ENCODE measurements around the gene NT5DC4. TPM values are rescaled to one million over a fixed set of nuclear protein-coding genes. Genes with fewer than 3 reads are reported as not detected.

The NT5DC4 gene
- total RNA-seq, 1 experiment from 2014 or later = 0.22 TPM

DNA sequence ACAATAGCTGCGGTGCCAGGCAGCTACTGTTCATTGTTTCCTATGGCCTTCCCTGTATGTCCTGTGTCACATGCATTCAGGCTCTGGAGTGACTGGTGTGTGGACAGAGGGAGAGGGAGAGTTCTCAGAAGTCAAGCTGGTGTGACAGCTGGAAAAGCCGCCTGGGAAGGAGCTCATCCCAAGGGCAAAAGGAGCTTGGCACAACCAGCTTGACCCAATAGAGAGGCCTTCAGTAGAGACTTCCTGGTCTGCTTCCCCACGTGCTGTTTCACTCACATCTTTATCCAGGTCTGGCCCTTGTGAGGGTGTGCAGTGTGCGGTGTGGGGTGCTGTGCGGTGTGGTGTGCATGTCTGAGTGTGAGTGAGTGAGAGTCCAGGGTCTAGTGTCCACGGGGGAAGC is 11.1 kb upstream of the NT5DC4 start:
- TF ChIP-seq CBX3 (IDR thresholded peaks at IDR 0.05; ENCODE audit: low read depth) = no peak
- TF ChIP-seq RAD21 (IDR thresholded peaks at IDR 0.05; ENCODE audit: low read depth) = no peak
- TF ChIP-seq YY1 (IDR thresholded peaks at IDR 0.05; ENCODE audit: extremely low read depth, insufficient replicate concordance, low read depth, low read length) = no peak
- no peak for TF ChIP-seq SP1 (IDR thresholded peaks at IDR 0.05; ENCODE audit: low read depth)
- no peak for TF ChIP-seq ZNF274 (IDR thresholded peaks at IDR 0.05; ENCODE audit: low read depth, low read length)
- TF ChIP-seq FOSL1 (IDR thresholded peaks at IDR 0.05; ENCODE audit: low read depth) = no peak
- TF ChIP-seq, protein P1, sequence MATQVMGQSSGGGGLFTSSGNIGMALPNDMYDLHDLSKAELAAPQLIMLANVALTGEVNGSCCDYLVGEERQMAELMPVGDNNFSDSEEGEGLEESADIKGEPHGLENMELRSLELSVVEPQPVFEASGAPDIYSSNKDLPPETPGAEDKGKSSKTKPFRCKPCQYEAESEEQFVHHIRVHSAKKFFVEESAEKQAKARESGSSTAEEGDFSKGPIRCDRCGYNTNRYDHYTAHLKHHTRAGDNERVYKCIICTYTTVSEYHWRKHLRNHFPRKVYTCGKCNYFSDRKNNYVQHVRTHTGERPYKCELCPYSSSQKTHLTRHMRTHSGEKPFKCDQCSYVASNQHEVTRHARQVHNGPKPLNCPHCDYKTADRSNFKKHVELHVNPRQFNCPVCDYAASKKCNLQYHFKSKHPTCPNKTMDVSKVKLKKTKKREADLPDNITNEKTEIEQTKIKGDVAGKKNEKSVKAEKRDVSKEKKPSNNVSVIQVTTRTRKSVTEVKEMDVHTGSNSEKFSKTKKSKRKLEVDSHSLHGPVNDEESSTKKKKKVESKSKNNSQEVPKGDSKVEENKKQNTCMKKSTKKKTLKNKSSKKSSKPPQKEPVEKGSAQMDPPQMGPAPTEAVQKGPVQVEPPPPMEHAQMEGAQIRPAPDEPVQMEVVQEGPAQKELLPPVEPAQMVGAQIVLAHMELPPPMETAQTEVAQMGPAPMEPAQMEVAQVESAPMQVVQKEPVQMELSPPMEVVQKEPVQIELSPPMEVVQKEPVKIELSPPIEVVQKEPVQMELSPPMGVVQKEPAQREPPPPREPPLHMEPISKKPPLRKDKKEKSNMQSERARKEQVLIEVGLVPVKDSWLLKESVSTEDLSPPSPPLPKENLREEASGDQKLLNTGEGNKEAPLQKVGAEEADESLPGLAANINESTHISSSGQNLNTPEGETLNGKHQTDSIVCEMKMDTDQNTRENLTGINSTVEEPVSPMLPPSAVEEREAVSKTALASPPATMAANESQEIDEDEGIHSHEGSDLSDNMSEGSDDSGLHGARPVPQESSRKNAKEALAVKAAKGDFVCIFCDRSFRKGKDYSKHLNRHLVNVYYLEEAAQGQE (IDR thresholded peaks at IDR 0.05; ENCODE audit: low read depth) = no peak
- no peak for TF ChIP-seq JUND (IDR thresholded peaks at IDR 0.05)
- TF ChIP-seq EZH2 (IDR thresholded peaks at IDR 0.05) = no peak
- TF ChIP-seq TCF7L2 (IDR thresholded peaks at IDR 0.05; ENCODE audit: borderline replicate concordance, extremely low read depth, insufficient read depth, insufficient read length) = no peak
- TF ChIP-seq, protein P2, sequence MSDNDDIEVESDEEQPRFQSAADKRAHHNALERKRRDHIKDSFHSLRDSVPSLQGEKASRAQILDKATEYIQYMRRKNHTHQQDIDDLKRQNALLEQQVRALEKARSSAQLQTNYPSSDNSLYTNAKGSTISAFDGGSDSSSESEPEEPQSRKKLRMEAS (IDR thresholded peaks at IDR 0.05) = no peak
- no peak for TF ChIP-seq SIN3A (IDR thresholded peaks at IDR 0.05; ENCODE audit: low read depth)
- TF ChIP-seq, protein P3, sequence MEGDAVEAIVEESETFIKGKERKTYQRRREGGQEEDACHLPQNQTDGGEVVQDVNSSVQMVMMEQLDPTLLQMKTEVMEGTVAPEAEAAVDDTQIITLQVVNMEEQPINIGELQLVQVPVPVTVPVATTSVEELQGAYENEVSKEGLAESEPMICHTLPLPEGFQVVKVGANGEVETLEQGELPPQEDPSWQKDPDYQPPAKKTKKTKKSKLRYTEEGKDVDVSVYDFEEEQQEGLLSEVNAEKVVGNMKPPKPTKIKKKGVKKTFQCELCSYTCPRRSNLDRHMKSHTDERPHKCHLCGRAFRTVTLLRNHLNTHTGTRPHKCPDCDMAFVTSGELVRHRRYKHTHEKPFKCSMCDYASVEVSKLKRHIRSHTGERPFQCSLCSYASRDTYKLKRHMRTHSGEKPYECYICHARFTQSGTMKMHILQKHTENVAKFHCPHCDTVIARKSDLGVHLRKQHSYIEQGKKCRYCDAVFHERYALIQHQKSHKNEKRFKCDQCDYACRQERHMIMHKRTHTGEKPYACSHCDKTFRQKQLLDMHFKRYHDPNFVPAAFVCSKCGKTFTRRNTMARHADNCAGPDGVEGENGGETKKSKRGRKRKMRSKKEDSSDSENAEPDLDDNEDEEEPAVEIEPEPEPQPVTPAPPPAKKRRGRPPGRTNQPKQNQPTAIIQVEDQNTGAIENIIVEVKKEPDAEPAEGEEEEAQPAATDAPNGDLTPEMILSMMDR (IDR thresholded peaks at IDR 0.05 in 2 of 3, conservative IDR thresholded peaks at IDR 0.05 in 1 of 3; ENCODE audit: borderline replicate concordance in 1 of 3, insufficient read depth in 1 of 3, low read depth in 2 of 3, low read length in 2 of 3) = no peak
- no peak for TF ChIP-seq ELF1 (IDR thresholded peaks at IDR 0.05; ENCODE audit: borderline replicate concordance, low read depth)

More for the DNA sequence above, 11.1 kb upstream of the NT5DC4 start:
- no TSS peak for BruUV-seq (replicated peaks)
- RAD21 ChIA-PET (ENCODE audit: low non-redundant PET in 1 of 2, low total read pairs in 2 of 2, uncharacterized antibody in 2 of 2, unreplicated experiment in 2 of 2) = no interaction called here
- Histone ChIP-seq H3K36me3 (ENCODE audit: control insufficient read depth in 1 of 2, insufficient read depth in 2 of 2, low read length in 2 of 2) (no peaks in the 10 kb centered on the region), H3K79me2 (ENCODE audit: insufficient read depth, low read length) (no peaks in the 10 kb centered on the region), H3K4me3 (replicated peaks in 1 of 2; ENCODE audit: low read depth in 1 of 2, low read length in 2 of 2) (no peak overlapping the region), H3K27me3 (ENCODE audit: insufficient read depth, low read length) (no peaks in the 10 kb centered on the region), H4K20me1 (ENCODE audit: insufficient read depth) (no peaks in the 10 kb centered on the region), H3K9ac (ENCODE audit: low read length) (no peak overlapping the region), H3K4me1 (ENCODE audit: control insufficient read depth in 1 of 2, insufficient read depth in 2 of 2, low read length in 2 of 2) (peaks cover 1 to 18% of the 10 kb centered on the region in 2 experiments; a peak in 3 of 4 replicates), H3K4me2 (ENCODE audit: low read length) (no peak overlapping the region), H2AFZ (ENCODE audit: low read depth, low read length, poor library complexity, severe bottlenecking) (no peak overlapping the region), H3K9me2 (ENCODE audit: insufficient read depth) (no peaks in the 10 kb centered on the region), H3K27ac (ENCODE audit: low read depth, low read length) (no peak overlapping the region), H3K9me3 (ENCODE audit: control insufficient read depth in 1 of 2, insufficient read depth in 1 of 2, low read depth in 1 of 2, low read length in 2 of 2) (no peaks in the 10 kb centered on the region)
- POLR2A ChIA-PET = no interaction called here
- CTCF ChIA-PET = no interaction called here
- ATAC-seq (no peak), DNase-seq (ENCODE audit: low read depth, low spot score) (no peak)
- intact Hi-C loops (cut with micrococcal nuclease) = no loop called here
